Smooth muscle cell of the pulmonary artery (primary cell): ENCODE results near the gene ATG10. TPM values are rescaled to one million over a fixed set of nuclear protein-coding genes. Genes with fewer than 3 reads are reported as not detected.

Source experiments
- total RNA-seq: library from RNA; depleted of rRNA; stranded (reverse); fragments of >200 nt; gene quantifications from 2 replicates; pipeline ENCODE4 v1.2.3, GENCODE V29; 2014

ATG10 gene
- 7.9 and 8.1 TPM in 2 replicates for total RNA-seq

GRCh38 chr5:81971712-81972491 lies at the start of gene ATG10:
Gene ATG10 (plus strand): TSS chr5:81972023. CDS start chr5:81987571, 15,548 bp downstream.

DNA sequence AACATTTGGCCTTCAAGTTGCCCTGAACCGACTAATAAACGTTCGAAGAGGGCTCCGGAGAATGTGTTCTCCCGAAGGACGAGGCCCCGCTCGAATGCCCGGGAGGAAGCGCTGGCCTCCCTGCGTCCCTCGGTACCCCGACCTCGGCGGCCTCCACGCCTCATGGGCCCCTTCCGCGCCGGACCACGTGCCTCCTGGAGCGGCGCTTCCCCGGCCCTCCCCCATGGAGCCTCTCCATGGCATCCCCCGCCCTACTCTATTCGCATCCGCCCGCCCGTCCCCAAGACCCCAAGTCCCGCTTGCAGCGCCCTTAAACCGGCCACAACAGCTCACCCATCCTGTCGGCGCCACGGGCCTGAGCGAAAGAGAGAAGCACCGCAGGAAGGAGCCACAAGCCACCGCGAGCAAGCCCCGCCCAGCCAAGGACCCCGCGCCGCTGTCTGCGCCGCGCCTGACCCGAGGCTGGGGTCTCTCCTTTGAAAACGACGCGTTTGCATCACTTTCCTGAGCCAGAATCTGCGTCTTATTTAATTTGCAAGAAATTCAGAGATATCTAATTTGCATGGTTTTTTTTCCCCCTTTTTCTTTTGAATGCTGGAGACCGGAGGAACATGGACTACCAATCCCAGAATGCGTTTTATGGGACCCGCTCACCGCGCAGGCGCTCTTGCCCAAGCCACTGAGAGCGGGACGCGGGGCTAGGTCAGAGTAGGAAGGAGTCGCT lies 306.3 kb downstream of the ATG10 start, which contains the start of gene RPS23:
Gene RPS23 (minus strand): TSS at position 368 of the 724 bp plus-strand sequence. CDS start 31 bp downstream, at position 337.

Other genes with a start within 250 kb of the ATG10 start
- 22.1 and 22.6 TPM in 2 replicates for gene SSBP2, start 220.9 kb upstream of the ATG10 start, total RNA-seq